ENCODE data around the gene CEP295NL.
A peak's percentile ranks its signal among the peaks of the same experiment; 100 is the strongest.
"Not testable (repeated sequence)": the region's sequence is repeated elsewhere in the genome, so short reads cannot be mapped to it uniquely, and the experiment has no call there.

Gene CEP295NL

DNA sequence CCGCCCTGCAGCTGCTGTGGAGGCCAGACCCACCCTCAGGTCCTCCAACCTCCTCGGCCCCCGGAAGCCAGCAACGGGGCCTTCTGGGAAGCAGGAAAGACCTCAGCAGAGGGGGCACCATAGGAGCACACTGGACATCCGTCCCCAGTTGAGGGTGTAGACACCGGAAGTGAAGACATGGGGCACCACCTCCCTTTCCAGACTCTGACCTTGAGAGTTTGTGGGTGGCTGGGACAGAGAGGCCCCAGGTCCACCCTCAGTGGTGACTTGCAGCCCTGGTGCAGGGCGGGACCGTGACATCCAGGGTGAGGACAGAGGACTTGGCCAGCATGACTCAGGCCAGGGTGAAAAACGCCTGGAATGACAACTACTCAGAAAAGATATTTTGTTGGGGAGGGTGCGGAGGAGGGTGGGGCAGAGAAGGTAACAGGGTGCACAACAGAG is 19.9 kb downstream of the CEP295NL start:
- peak overlapping the region; percentile 69 for H3K27ac Mint-ChIP-seq
- peaks cover 15% of the 10 kb centered on the region for H3K27me3 Mint-ChIP-seq (ENCODE audit: low read depth)
- H3K4me3 Mint-ChIP-seq, result no peak overlapping the region
- DNase-seq (ENCODE audit: low spot score), result no peak
- H3K36me3 Mint-ChIP-seq (ENCODE audit: low read depth), result no peaks in the 10 kb centered on the region
- H3K4me1 Mint-ChIP-seq (ENCODE audit: low read depth), result peaks cover 19% of the 10 kb centered on the region
- H3K9me3 Mint-ChIP-seq, result no peaks in the 10 kb centered on the region

DNA sequence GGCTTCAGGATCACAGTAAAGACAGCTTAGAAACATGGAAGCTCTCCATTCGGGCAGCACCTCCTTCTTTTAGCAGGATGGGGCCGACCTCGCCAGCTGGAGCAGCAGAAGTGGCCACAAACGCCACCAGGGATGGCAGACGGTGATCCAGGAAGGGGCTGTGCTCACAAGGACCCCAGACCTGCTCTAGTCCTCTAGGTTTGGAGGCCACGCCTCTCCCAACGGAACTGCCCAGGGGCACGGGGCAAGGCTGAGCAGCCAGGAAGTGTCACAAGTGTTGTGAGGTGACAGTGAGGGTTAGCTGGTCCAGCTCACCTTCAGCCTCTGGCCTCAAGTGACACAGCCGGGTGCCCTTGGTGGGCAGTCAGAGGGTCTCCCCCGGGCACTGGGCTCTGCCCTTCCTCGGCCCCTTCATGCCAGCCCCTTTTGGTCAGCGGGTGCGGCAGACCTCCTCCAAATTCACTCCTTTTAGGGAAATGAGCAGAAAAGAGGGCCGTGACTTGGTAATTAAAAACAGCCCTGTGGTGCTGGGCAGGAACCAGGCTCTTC is 20.4 kb downstream of the CEP295NL start:
- H3K36me3 Mint-ChIP-seq (ENCODE audit: low read depth), result no peaks in the 10 kb centered on the region
- DNase-seq (ENCODE audit: low spot score), result no peak
- no peak overlapping the region for H3K4me3 Mint-ChIP-seq
- H3K27ac Mint-ChIP-seq, result peak overlapping the region; percentile 69
- H3K27me3 Mint-ChIP-seq (ENCODE audit: low read depth), result peaks cover 15% of the 10 kb centered on the region
- H3K9me3 Mint-ChIP-seq, result no peaks in the 10 kb centered on the region
- peaks cover 19% of the 10 kb centered on the region for H3K4me1 Mint-ChIP-seq (ENCODE audit: low read depth)

DNA sequence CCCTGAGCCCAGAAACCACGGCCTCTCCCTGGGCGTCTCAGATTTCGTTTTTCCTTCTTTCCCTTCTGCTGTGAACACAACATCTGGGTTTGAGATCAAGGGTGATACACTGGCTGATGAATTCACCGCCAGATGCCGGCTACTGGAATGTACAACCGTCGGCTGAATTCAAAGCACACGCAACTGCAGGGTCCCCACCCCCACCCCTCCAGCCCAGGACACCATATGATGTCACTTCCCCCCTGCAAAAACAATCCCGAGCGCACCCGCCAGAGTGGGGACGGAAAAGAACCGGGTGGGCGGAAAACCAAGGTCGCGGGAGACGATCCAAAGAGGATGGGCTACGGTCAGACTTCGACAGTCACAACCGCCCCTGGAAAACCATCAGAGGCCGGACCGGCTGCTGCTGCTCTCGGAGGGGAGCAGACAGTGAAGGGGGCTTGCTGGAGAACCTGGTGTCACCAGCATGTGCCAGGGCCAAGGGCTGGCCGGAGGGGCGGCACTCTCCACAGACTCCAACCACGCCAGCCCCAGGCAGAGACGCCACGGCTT is 23.3 kb downstream of the CEP295NL start:
- no peak for DNase-seq (ENCODE audit: low spot score)
- Mint-ChIP-seq H3K9me3 (no peaks in the 10 kb centered on the region), H3K27ac (peak overlapping the region; percentile 45), H3K36me3 (ENCODE audit: low read depth) (no peaks in the 10 kb centered on the region), H3K4me1 (ENCODE audit: low read depth) (peaks cover 19% of the 10 kb centered on the region), H3K27me3 (ENCODE audit: low read depth) (peaks cover 17% of the 10 kb centered on the region), H3K4me3 (peak overlapping the region; percentile 65)

DNA sequence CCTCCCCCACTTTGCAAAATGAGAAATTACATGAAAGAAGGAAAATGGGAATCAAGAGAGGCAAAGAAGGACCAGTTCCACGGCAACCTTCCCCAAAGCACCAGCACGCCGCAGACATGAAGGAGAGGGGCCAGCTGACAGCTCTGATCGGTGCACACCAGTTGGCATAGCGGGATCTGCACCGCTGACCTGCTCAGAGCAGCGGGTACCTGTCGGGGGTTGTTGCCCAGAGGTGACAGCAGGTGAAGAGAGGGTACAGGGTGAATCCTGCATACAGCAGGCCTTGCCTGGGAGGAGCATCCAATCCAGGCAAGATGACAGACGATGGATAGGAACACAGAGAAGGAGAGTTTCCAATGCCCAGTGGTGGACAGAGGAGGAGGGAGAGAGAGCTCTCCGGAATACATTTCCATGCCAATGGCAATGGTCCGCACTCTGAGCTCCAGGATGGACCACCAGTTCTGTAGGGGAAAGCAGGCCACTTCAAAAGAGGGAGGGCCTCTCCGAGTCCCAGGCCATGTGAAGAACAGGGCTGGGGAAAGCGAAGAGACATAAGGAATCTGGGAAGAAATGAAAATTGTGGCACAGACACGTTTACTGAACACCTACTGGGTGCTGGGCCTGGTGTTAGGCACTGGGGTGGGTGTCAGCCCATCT is 24.0 kb downstream of the CEP295NL start:
- peaks cover 17% of the 10 kb centered on the region for H3K27me3 Mint-ChIP-seq (ENCODE audit: low read depth)
- H3K4me1 Mint-ChIP-seq (ENCODE audit: low read depth), result peaks cover 19% of the 10 kb centered on the region

DNA sequence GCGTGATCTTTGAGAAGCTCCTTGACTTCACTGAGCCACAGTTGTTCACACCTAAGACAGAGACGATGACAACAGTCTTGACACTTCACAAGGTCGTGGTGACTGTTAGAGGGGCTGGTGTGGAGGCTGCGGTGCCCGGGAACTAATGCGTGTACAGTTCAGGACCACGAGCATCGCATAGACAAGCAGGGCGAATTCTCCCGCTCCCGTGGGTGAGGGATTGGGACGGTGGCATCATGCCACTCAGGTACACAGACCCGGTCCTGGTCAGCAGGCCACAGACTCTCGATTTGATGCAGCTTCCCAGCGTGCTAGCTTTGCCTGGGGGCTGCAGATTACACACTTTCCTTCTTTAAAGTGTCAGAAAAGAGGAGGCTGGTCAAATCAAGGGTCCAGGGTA is 24.7 kb downstream of the CEP295NL start:
- no peak for DNase-seq (ENCODE audit: low spot score)
- Mint-ChIP-seq H3K27ac (no peak overlapping the region), H3K36me3 (ENCODE audit: low read depth) (no peaks in the 10 kb centered on the region), H3K4me3 (peak overlapping the region; percentile 21), H3K4me1 (ENCODE audit: low read depth) (peaks cover 19% of the 10 kb centered on the region), H3K9me3 (no peaks in the 10 kb centered on the region), H3K27me3 (ENCODE audit: low read depth) (peaks cover 17% of the 10 kb centered on the region)

More for the DNA sequence above, 24.0 kb downstream of the CEP295NL start:
- H3K36me3 Mint-ChIP-seq (ENCODE audit: low read depth), result no peaks in the 10 kb centered on the region
- DNase-seq (ENCODE audit: low spot score), result no peak
- peak overlapping the region; percentile 65 for H3K4me3 Mint-ChIP-seq
- H3K9me3 Mint-ChIP-seq, result no peaks in the 10 kb centered on the region
- H3K27ac Mint-ChIP-seq, result peak overlapping the region; percentile 62

DNA sequence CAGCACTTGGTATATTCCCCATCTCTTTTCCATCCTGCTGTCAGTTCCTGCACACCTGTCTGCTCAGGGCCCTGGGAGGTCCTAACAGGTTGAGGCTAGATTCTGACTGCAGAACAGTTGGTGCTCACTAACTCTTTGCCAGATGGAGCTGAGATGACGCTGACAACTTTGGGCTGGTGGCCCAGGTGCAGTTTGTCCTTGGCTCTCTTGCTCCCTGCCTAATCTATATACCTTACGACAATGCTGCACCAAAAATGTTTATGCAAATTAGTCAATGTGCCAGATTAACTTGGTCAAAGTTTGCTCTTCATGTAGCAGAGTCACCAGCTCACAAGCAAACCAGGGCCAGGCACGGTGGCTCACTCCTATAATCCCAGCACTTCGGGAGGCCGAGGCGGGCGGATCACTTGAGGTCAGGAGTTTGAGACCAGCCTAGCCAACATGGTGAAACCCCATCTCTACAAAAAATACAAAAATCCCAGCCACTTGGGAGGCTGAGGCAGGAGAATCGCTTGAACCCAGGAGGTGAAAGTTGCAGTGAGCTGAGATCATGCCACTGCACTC is 26.0 kb downstream of the CEP295NL start:
- DNase-seq (ENCODE audit: low spot score); H3K9me3 Mint-ChIP-seq; H3K36me3 Mint-ChIP-seq (ENCODE audit: low read depth); H3K27ac Mint-ChIP-seq; H3K4me3 Mint-ChIP-seq: not testable (repeated sequence)
- Mint-ChIP-seq H3K27me3 (ENCODE audit: low read depth) (peaks cover 15% of the 10 kb centered on the region), H3K4me1 (ENCODE audit: low read depth) (peaks cover 15% of the 10 kb centered on the region)

DNA sequence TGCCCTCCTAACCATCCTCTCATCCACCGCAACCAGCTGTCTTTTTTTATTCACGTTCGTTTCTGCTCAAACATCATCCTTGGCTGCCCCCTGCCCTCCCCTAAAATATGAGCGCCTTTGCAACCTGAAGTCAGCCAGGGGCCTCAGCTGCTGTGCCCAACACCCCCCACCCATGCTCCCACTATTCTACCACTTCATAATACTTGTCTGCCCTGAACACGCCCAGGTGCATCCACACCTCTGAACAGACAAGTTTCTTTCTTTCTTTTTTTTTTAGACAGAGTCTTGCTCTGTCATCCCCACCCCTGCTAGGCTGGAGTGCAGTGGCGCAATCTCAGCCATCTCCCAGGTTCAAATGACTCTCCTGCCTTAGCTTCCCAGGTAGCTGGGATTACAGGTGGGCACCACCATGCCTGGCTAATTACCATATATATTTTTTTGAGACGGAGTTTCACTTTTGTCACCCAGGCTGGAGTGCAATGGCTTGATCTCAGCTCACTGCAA is 26.9 kb downstream of the CEP295NL start:
- no peak for DNase-seq (ENCODE audit: low spot score)
- Mint-ChIP-seq H3K36me3 (ENCODE audit: low read depth) (no peaks in the 10 kb centered on the region), H3K27ac (no peak overlapping the region), H3K27me3 (ENCODE audit: low read depth) (peaks cover 15% of the 10 kb centered on the region), H3K4me3 (no peak overlapping the region), H3K4me1 (ENCODE audit: low read depth) (peaks cover 15% of the 10 kb centered on the region), H3K9me3 (no peaks in the 10 kb centered on the region)

DNA sequence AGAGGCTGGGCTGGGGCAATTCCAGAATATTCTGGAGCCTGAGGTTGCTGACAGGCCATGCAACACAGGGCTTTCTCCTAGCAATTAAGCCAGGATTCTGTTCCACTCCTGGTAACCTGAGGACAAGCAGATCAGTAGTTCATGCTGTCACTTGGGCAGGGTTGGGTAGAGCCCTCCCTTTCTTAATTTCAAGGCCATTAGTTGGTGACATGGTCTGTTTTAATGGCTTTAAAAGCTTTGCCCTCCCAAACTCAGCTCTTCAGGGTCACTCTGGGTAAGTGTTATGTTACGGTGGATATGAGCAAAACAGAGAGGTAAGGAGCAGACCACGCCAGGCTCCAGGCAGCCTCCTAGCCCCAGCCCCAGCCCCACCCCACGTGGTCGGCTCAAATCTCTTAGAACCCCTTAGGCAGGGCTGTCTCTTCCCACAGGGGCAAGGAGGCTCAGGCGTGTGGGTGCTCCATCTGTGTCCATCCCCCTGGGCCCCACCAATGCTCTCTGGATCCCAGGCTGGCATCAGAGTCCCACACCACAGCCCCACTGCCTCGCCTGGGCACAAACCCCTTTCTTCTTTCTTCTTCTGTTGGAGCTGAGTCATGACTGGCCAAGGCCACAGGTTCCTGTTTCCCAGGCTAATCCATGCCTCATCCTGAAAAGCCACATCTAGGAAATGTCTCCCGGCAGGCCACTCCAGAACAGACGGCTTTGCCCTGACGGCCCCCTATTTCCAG is 27.5 kb downstream of the CEP295NL start:
- Mint-ChIP-seq H3K36me3 (ENCODE audit: low read depth) (no peaks in the 10 kb centered on the region), H3K4me1 (ENCODE audit: low read depth) (peaks cover 15% of the 10 kb centered on the region), H3K4me3 (no peak overlapping the region), H3K9me3 (no peaks in the 10 kb centered on the region), H3K27me3 (ENCODE audit: low read depth) (peaks cover 15% of the 10 kb centered on the region), H3K27ac (no peak overlapping the region)
- no peak for DNase-seq (ENCODE audit: low spot score)

DNA sequence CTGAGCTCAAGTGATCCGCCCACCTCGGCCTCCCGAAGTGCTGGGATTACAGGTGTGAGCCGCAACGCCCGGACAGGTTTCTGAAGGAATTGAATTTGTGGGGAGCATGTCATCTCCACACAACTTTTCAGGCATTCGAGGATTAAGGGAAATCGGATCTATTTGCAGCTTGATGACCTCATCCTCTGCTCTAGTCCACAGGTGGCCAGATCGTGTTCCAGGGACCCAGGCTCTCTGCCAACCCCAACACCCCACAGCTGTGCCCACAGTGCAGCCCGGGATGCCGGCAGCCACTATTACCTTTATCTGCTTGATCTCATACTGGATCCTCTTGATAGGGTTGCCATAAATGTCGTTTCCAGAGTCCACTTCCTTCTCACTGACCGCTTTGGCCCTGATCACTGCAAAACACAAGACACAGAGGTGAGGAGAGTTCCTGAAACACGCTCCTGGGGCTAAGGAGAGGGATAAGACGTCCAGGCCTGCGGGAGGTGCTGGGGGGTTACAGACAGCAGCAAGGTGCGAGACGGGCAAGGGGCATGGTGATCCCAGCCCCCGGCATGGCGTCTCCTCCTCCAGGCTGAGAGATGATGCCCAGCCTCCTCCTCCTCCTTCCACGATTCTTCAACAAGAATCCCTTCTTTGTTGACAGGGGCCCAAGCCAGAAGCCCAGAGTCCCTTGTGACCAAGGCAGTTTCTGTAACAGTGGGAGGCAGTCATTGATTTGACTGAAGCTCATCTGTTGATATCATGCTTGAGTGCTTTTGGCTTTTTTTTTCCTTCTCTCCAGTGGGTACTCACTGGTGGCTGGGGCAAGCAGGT is 29.3 kb downstream of the CEP295NL start:
- Mint-ChIP-seq H3K36me3 (ENCODE audit: low read depth) (no peaks in the 10 kb centered on the region), H3K27me3 (ENCODE audit: low read depth) (peaks cover 4% of the 10 kb centered on the region), H3K27ac (no peak overlapping the region), H3K9me3 (no peaks in the 10 kb centered on the region), H3K4me3 (no peak overlapping the region), H3K4me1 (ENCODE audit: low read depth) (peaks cover 3% of the 10 kb centered on the region)
- DNase-seq (ENCODE audit: low spot score), result no peak

DNA sequence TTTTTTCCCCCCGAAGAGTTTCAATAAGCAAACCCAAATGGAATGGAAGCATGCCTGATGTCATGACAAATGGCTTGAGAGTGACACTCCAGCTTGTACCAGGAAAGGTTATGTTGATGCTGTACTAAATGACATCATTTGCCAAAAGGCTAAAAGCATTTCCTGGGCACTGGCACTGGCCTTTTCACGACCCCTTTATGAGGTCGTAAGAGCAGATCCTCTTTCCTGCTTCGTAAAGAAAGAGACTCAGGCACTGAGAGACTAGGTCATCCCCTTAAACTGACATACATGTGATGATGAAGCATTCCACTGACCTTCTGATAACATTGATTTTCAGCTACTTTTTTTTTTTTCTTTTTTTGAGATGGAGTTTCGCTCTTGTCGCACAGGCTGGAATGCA is 30.5 kb downstream of the CEP295NL start:
- Mint-ChIP-seq H3K9me3 (no peaks in the 10 kb centered on the region), H3K27ac (no peak overlapping the region), H3K36me3 (ENCODE audit: low read depth) (no peaks in the 10 kb centered on the region), H3K27me3 (ENCODE audit: low read depth) (peaks cover 7% of the 10 kb centered on the region), H3K4me3 (no peak overlapping the region), H3K4me1 (ENCODE audit: low read depth) (no peaks in the 10 kb centered on the region)
- no peak for DNase-seq (ENCODE audit: low spot score)

DNA sequence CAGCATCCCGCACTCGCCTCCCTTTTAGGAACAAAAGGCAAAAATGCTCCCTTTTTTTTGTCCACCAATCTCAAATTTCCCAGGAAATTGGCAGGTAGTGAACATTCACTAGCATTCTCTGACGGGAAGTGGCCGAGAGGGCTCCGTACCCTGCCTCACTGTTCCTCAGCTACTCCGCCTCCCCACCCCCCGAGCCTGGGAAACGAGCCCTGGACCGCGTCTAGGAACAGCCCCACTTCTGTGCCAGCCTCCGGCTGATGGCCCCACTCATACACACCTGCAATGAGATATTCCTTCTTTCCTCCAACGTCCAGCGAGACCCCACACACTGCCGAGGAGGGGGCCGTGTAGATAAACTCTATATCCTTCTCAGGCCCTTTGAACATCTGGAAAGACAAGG is 32.4 kb downstream of the CEP295NL start:
- Mint-ChIP-seq H3K36me3 (ENCODE audit: low read depth) (no peaks in the 10 kb centered on the region), H3K9me3 (no peaks in the 10 kb centered on the region), H3K4me3 (no peak overlapping the region)

DNA sequence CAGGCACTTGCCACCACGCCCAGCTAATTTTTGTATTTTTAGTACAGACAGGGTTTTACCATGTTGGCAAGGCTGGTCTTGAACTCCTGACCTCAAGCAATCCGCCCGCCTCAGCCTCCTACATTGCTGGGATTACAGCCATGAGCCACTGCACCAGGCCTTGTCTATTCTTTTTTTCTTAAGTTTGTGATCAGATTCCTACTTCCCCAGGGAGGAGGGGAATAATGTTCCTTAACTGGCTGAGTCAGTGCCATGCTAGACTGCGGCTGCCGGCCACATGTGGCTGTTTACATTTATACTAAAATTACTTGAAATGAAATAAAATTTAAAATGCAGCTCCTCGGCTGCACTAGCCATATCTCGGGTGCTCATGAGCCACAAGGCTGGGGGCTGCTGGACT is 34.6 kb downstream of the CEP295NL start:
- Mint-ChIP-seq H3K27me3 (ENCODE audit: low read depth) (peaks cover 7% of the 10 kb centered on the region), H3K4me1 (ENCODE audit: low read depth) (no peaks in the 10 kb centered on the region), H3K4me3 (no peak overlapping the region), H3K9me3 (no peaks in the 10 kb centered on the region), H3K27ac (no peak overlapping the region), H3K36me3 (ENCODE audit: low read depth) (no peaks in the 10 kb centered on the region)
- DNase-seq (ENCODE audit: low spot score), result no peak

More for the DNA sequence above, 32.4 kb downstream of the CEP295NL start:
- no peak for DNase-seq (ENCODE audit: low spot score)
- Mint-ChIP-seq H3K27me3 (ENCODE audit: low read depth) (peaks cover 7% of the 10 kb centered on the region), H3K27ac (no peak overlapping the region), H3K4me1 (ENCODE audit: low read depth) (no peaks in the 10 kb centered on the region)

DNA sequence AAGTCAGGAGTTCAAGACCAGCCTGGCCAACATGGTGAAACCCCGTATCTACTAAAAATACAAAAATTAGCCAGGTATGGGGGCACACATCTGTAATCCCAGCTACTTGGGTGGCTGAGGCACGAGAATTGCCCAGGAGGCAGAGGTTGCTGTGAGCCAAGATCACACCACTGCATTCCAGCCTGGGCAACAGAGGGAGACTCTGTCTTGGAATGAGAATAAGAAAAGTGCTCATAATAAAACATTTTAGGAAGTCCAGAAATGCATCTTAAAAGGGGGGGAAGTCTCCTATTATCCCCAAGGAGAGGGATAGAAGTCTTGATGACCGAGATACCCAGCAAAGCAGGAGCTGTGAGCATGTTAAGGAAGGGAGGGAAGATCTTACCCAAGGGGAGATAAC is 36.0 kb downstream of the CEP295NL start:
- H3K4me3 Mint-ChIP-seq; H3K9me3 Mint-ChIP-seq; H3K4me1 Mint-ChIP-seq (ENCODE audit: low read depth); H3K36me3 Mint-ChIP-seq (ENCODE audit: low read depth); H3K27ac Mint-ChIP-seq; DNase-seq (ENCODE audit: low spot score); H3K27me3 Mint-ChIP-seq (ENCODE audit: low read depth): not testable (repeated sequence)
